HFFc6 (cell line): ENCODE results near the gene FGGY. TPM values are rescaled to one million over a fixed set of nuclear protein-coding genes. Genes with fewer than 3 reads are reported as not detected.
A peak's percentile ranks its signal among the peaks of the same experiment; 100 is the strongest.

Experiments used
- DNase-seq: peaks from one replicate; pipeline ENCODE4 v3.0.0-alpha.2; 2018
- H3K27ac Mint-ChIP-seq: 2 replicates; pipeline ENCODE4 v1.8.0; 2020; ENCODE audit warnings: mild to moderate bottlenecking, mixed read lengths
- H3K27me3 Mint-ChIP-seq: 2 replicates; pipeline ENCODE4 v1.8.0; 2021; ENCODE audit warnings: mild to moderate bottlenecking, moderate library complexity, mixed read lengths; ENCODE audit not compliant: insufficient read depth
- H3K36me3 Mint-ChIP-seq: 2 replicates; pipeline ENCODE4 v1.8.0; 2021; ENCODE audit warnings: low read depth, mixed read lengths
- H3K4me1 Mint-ChIP-seq: 2 replicates; pipeline ENCODE4 v1.8.0; 2020; ENCODE audit warnings: low read depth, mixed read lengths
- H3K4me3 Mint-ChIP-seq: 2 replicates; pipeline ENCODE4 v1.8.0; 2020; ENCODE audit warnings: mild to moderate bottlenecking, moderate library complexity, mixed read lengths
- H3K9me3 Mint-ChIP-seq: 2 replicates; pipeline ENCODE4 v1.8.0; 2020; ENCODE audit warnings: mild to moderate bottlenecking, mixed read lengths
- total RNA-seq, 6 experiments: library from RNA; stranded (reverse); fragmentation: NEBNext Ultra II Directional; extraction: Animal tissue kit (Norgen Biotek cat#: 25700); gene quantifications; 2 replicates in 1 of 6; 3 replicates in 5 of 6; pipeline ENCODE4 v1.2.3, GENCODE V29; 2021
- TF ChIP-seq, protein P1 (sequence below): fragments of 200-600 bp; sonication (generic); IDR thresholded peaks from 2 replicates; pipeline ENCODE4 v1.5.0; 2021; ENCODE audit warnings: antibody characterized with exemption, mild to moderate bottlenecking

The FGGY gene
- total RNA-seq, 6 experiments from 2014 or later: 16.4 to 20.1 (median 18.7) TPM

GRCh38 chr1:59288046-59288445, 8.8 kb upstream of the FGGY start:
- TF ChIP-seq, protein P1, sequence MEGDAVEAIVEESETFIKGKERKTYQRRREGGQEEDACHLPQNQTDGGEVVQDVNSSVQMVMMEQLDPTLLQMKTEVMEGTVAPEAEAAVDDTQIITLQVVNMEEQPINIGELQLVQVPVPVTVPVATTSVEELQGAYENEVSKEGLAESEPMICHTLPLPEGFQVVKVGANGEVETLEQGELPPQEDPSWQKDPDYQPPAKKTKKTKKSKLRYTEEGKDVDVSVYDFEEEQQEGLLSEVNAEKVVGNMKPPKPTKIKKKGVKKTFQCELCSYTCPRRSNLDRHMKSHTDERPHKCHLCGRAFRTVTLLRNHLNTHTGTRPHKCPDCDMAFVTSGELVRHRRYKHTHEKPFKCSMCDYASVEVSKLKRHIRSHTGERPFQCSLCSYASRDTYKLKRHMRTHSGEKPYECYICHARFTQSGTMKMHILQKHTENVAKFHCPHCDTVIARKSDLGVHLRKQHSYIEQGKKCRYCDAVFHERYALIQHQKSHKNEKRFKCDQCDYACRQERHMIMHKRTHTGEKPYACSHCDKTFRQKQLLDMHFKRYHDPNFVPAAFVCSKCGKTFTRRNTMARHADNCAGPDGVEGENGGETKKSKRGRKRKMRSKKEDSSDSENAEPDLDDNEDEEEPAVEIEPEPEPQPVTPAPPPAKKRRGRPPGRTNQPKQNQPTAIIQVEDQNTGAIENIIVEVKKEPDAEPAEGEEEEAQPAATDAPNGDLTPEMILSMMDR: no peak
- H3K27me3 Mint-ChIP-seq: no peaks in the 10 kb centered on the region
- no peak overlapping the region for H3K4me3 Mint-ChIP-seq
- no peaks in the 10 kb centered on the region for H3K9me3 Mint-ChIP-seq
- H3K36me3 Mint-ChIP-seq: no peaks in the 10 kb centered on the region
- no peak overlapping the region for H3K27ac Mint-ChIP-seq
- peaks cover 27% of the 10 kb centered on the region for H3K4me1 Mint-ChIP-seq
- DNase-seq: no peak

DNA sequence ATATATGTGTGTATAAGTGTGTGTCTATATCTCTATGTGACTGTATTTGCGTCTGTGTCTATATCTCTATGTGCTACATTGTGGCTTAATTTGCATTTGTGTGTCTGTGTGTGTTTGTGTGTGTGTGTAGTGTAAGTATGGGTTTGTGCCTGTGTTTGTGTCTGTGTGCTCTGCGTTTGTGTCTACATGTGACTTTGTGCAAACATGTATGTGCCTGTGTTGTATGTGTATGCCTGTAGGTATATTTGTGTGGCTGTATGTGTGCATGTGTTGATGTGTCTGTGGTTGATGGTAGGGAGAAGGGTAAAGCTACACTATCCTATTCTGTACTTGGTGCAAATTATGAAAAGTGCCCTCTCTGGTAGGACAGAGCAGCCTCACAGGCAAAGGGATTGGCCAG, 7.3 kb upstream of the FGGY start:
- DNase-seq: no peak
- Mint-ChIP-seq H3K9me3 (no peaks in the 10 kb centered on the region), H3K27ac (no peak overlapping the region), H3K4me1 (peaks cover 27% of the 10 kb centered on the region), H3K27me3 (no peaks in the 10 kb centered on the region), H3K4me3 (no peak overlapping the region), H3K36me3 (no peaks in the 10 kb centered on the region)
- TF ChIP-seq, protein P1: no peak

DNA sequence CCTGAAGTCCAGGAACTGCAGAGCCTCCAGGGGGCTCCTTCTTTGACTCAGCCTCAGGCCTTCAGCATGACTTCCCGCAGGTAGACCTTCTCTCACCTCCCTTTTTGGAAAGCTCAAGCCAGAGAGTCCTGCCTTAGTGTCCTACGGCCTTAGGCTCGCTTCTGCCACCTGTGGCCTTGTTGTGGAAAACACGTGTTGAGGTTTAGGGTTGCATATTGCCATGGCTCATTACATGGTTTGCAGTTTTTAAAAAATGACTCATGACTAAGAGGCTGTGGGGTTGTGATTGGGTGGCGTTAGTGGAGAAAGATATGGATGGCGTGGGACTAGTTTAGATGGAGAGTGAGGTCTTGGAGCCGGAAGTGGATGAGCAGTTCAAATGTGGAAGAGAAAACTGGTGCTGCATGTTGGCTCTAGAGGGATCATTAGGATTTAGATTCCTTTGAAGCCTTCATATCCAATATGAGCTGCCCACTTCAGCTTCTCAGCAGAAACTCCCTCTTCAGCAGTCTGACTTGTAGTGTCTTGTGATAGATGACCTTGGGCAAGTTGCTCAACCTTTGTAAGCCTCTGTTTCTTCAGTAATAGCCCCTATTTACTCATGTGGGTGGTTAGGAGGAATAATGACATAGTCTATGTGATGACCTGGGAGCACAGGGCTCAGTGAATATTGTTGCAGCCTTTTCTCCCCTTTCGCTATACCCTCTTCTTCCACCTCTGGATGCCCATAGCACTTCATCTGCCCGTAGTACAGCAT, 6.5 kb upstream of the FGGY start:
- peak; percentile 27 for DNase-seq
- Mint-ChIP-seq H3K4me3 (no peak overlapping the region), H3K36me3 (no peaks in the 10 kb centered on the region), H3K4me1 (peaks cover 28% of the 10 kb centered on the region), H3K9me3 (no peaks in the 10 kb centered on the region), H3K27ac (no peak overlapping the region), H3K27me3 (no peaks in the 10 kb centered on the region)
- TF ChIP-seq, protein P1: peak; percentile 63; the same call in 1 of the 2 replicates

DNA sequence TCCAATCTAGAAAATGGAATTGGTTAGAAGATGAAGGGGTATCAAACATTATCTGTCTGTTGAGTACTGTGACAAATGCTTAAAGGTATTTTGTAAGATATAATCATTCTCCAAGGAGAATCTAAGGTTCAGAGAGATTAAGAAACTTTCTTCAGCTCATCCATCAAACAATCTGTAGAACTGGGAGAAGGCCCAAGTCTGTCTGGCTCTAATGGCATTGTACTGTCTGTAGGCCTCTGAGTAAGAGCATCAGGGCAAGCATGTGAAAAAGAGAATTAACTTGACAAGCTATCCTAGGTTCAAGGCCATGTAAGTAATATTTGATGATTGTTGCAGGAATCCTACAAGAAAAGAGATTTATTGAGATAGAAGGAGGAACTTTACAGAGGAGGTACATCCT, 5.3 kb upstream of the FGGY start:
- H3K36me3 Mint-ChIP-seq: no peaks in the 10 kb centered on the region
- H3K4me3 Mint-ChIP-seq: no peak overlapping the region

DNA sequence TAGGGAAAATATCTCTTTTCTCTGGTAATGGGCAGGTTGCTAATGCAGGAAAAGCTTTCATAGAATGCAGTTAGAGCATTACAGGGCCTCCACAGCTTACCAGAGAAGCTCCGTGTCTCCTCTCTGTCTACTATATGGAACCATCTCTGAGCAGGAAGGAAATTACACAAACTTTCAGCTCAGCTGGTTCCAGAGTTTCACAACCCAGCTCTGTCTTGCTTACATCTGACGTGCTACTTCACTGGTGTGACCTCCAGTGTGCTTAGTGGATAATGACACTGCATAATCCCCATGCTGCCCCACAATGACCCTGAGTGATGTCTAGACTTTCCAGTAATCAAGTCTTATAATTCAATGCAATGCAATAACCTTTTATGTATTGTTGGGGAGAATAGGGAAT, 4.3 kb upstream of the FGGY start:
- H3K4me1 Mint-ChIP-seq: peaks cover 33% of the 10 kb centered on the region
- no peak overlapping the region; the same call in 1 of the 2 replicates for H3K27ac Mint-ChIP-seq
- no peaks in the 10 kb centered on the region for H3K9me3 Mint-ChIP-seq
- no peak for DNase-seq
- TF ChIP-seq, protein P1: no peak
- H3K4me3 Mint-ChIP-seq: no peak overlapping the region
- no peaks in the 10 kb centered on the region for H3K27me3 Mint-ChIP-seq
- no peaks in the 10 kb centered on the region for H3K36me3 Mint-ChIP-seq

More for the DNA sequence above, 5.3 kb upstream of the FGGY start:
- no peaks in the 10 kb centered on the region for H3K9me3 Mint-ChIP-seq
- DNase-seq: no peak
- peaks cover 27% of the 10 kb centered on the region for H3K4me1 Mint-ChIP-seq
- TF ChIP-seq, protein P1: no peak
- no peaks in the 10 kb centered on the region for H3K27me3 Mint-ChIP-seq
- H3K27ac Mint-ChIP-seq: no peak overlapping the region
